Activated CD8-positive, alpha-beta memory T cell treated with anti-CD3 and anti-CD28 coated beads, Interleukin-2, amount 50 U/mL, for 48 hours (primary cell): ENCODE results near the gene ACTN2.

Experiments used
- DNase-seq: peaks from one replicate; pipeline ENCODE4 v3.0.0-alpha.2; 2020

ACTN2 gene

DNA sequence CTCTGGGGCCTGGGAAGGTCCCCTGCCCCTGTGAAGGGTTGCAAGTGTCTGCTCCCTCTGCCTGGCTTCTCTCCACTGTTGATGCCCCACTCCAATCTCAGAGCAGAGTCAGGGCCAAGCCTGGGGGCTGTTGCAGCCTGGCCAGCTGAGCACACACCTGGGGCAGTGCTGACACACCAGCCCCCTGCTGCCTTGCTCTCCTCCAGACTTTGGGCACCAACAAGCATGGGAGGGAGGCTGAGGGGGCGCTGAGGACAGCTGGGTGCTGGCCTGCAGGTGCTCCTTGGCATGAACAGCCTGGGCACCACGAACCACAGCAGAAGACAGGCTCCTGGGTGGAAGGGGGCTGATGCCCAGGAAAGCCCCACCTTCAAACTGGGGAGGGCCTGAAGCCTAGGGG lies 99.2 kb downstream of the ACTN2 start:
- no peak for DNase-seq

DNA sequence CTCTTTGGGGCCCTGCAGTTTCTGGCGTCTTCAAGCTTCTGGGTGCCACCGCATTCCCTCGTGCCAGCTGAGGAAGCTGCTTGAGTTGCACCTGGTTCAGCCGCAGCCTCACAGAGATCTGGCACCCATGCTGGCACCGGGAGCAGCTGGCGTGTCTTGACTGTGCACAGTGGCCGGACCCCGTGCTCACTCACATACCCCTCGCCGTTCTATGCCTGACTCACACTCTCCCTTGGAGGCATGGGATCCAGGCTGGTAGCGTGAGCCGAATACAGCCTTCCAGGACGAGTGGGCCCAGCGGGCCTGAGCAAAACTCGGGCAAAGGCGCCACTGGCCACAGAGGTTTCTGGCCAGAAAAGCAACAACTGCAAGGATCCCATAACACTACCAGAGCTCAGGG lies 100.2 kb downstream of the ACTN2 start:
- no peak for DNase-seq

DNA sequence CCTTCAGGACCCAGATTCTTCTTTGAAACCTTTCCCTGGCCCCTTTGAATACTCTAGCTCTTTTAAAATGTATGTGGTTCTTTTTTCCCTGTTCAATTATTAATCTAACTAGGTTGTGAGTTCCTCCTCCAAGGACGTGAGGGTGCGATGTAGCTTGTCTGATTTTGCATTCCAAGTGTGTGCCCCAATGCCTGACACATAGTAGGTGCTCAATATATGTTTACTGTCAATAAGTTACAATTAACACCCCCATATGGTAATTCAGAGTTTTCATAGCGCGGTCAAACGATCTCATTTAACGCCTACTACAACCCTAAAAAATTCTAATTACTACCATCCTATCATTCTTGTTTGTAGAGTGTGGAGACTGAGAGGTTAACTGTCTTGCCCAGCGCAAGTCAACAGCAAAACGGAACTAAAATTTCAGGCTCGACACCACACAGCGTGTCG lies 108.3 kb downstream of the ACTN2 start:
- DNase-seq, result no peak

DNA sequence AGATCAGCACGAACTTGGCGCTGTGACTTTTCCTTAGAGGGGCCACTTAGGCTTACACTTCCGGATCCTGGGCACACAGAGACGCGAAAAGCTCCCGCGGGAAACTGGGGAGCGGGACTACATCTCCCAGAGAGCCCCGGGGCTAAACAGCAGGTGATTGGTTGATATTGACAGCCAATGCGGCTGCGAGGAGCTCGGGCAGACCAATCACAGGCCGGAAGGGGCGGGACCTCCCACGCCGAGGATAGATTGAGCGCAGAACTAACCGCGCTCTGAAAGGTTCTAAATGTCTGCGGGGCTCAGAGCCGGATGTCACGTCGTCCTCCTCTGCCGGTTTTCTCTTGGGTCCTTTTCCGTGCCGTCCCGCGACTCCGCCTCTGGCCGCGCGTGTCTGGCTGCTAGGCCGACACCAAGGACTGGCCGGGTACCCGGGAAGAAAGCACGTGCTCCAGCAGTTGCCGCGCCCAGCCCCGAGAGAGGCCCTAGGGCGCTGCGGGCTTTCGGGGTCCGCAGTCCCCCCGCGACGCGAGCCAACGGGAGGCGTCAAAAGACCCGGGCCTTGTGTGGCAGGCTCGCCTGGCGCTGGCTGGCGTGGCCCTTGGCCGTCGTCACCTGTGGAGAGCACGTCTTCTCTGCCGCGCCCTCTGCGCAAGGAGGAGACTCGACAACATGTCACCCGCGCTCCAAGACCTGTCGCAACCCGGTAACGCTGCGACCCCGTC lies 108.9 kb downstream of the ACTN2 start, which contains the start of gene MTR:
TSS of gene MTR (plus strand) at position 258 of the 722 bp plus-strand sequence. CDS start at position 670, 412 bp downstream.
- DNase-seq, result peak; percentile 94

DNA sequence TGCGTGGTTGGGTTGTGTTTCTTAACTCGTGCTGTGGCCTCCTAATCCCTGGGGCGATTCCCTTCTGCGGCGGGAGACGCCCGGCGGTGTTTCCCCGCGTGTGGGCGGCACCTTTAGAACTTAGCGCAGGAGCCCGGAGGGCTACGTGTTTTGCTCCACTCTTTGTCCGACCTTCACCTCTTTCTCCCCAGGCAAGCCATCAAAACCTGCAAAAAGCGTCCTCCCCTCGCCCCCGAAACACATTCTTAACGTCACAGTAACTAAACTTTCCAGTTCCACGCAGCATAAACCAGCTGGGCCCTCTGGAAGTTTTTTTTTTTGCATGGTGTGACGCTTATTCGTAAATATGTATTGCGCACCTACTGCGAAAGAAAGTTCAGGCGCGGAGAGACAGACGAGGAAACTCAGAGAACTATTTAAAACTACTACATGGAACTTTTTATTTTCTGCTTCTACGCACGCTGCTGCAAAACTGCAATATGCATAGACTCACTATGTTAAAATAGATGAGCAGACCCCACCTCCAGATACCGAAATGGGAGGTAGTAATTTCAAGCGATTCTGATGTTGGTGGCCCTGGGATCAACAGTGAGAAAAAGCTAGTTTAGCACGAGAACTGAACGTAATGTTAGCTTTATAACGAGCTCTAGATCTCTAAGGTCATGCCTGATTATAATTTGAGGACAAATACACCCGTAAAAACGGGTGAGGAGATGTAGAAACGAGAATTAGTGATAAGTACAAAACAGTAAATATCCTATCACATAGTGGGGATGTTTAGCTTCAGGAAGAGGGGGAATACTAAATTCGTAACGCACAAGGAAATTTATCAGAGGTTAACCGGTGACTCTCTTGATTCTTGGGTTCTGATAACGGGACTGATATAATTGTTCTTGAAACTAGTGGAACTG lies 109.7 kb downstream of the ACTN2 start:
- DNase-seq, result peak; percentile 84

DNA sequence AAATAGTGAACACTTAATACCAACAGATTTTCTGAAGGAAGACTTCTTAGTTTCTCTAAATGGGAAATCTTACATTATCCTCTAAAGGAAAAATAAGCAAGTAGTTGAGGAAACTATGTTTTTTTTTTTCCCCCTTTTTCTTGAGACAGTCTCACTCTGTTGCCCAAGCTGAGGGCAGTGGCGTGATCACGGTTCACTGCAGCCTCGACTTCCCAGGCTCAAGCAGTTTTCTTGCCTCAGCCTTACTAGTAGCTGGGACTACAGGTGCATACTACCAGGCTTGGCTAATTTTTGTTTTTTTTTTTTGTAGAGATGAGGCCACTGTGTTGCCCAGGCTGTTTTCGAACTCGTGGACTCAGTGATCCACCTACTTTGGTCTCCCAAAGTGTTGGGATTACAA lies 112.7 kb downstream of the ACTN2 start:
- DNase-seq, result no peak

DNA sequence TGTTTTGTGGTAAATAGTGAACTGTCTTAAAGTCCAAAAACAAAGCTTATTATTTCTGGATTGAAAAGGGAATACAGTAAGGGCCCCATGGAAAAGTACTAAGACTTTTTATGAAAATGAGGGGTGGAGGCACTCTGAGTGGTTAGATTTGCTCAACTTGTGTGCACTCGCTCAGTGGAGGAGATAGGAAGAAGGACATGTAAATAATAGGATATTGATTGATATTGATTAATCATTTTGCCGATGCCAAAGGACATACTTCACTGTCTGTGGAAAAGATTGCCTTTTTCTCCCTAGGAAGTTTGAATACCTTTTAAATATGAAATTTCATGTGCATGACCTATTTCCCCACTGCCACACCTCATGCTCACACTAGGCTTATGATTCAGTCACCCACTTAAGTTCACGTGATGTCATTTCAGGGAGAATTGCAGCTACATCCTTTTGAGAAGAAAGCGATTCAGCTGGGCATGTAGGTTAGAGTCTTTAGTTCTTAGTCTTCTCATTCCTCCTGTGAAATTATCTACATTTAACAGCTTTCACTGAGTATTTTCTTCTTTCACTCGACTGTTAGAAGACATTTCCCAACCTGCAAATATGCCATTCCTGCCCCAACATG lies 113.8 kb downstream of the ACTN2 start:
- DNase-seq, result no peak

DNA sequence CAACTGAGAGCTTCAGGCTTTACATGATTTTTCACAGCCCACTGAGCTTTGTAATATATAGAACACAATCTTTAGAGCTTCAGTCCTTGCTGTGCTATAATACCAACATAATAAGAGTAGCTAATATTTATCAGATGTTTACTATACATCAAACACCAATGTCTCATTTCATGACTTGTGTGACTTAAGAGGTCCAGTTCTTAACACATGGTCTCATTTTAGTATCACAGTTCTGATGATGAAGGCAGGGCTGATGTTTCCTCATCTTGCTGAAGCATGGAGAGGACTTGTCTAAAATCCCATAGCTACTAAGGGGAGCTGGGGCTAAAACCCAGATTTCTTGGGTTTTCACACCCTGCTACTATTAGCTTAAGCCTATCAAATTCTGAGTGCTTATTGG lies 114.3 kb downstream of the ACTN2 start:
- DNase-seq, result no peak

DNA sequence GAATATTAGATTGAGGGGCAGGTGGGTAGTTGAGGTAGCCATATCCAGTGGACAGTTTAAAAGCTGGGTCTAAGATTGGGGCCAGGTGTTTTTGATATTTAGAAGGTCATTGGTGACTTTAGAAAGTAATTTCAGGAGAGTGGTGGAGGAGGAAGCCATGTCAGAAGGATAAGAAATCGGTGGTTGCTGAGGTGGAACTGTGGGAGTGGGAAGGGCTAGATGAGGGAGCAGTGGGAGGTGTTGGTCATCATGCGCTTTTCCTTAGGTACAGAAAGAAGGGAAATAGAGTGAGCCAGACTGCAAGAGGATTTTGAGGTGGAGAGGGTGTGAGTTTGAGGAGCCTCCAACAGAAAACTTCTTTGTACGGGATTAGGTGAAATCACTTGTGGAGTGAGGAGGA lies 116.0 kb downstream of the ACTN2 start:
- no peak for DNase-seq

DNA sequence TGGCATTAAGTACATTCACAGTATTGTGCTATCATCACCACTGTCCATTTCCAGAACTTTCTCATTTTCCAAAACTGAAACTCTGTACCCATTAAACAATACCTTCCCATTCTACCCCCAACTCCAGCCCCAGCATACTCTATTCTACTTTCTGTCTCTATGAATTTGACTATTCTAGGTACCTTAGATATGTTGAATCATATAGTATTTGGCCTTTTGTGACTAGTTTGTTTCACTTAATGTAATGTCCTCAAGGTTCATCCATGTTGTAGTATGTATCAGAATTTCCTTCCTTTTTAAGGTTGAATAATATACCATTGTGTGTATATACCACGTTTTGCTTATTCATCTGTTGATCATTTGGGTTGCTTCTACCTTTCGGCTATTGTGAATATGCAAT lies 120.3 kb downstream of the ACTN2 start:
- no peak for DNase-seq

DNA sequence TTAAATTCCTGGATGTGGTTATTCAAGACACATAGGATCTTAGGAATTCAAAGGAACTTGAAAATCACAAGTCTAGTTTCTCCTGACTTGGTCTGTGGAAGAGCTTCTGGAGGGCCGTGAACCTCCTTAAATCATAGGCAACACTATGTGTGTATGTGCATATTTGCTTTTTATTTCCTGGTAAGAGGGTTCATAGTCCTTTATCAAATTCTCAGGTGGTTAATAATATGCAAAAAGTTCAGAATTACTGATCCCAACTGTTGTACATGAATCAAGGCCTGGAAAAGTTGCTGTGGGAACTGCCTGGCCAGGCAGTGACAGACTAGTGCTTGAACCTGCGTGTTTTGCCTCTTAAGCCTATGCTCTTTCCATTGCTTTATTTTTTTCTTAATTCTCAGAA lies 121.7 kb downstream of the ACTN2 start:
- no peak for DNase-seq

DNA sequence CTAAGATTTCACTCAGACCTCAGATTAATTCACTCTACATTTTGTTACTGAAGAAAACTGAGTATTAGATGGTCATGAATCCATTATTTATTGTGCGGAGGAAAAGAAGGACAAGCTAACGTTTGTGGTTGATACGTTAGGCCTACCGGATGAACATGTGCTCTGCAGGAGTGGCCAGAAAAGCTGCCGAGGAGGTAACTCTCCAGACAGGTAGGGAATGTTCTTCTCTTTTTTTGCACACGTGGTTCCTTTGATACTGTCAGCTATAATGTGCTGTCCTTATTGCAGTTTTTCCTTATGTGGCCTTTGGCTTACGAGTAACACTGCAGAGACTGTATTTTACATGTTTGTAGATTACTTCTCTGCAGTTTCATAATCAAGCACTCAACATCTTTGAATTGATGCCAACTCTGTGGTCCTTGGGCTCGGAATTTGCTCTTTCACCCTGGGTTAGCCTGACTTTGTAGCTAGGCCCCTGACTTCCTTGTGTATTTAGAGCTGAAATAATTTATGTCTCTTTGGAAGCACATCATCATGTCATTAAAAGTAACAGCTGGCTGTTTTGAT lies 122.3 kb downstream of the ACTN2 start:
- no peak for DNase-seq

DNA sequence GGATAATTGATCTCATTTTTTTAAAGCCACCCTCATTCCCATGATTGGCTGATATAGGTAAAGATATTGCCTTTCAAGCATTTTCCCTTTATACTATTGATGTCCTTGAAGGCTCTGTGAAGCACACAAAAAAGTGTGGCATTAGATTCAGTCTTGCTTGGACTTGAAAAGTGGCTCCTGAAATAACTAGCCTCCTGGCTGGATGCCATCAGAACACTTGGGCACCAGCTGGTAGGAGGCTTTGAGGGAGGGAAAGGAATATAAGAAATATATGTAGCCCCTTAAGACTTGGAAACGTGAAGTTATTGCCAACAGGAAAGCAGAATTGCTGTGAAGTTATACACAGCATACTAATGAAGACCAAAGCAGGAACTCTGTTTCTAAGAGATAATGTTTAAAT lies 122.8 kb downstream of the ACTN2 start:
- DNase-seq, result no peak

DNA sequence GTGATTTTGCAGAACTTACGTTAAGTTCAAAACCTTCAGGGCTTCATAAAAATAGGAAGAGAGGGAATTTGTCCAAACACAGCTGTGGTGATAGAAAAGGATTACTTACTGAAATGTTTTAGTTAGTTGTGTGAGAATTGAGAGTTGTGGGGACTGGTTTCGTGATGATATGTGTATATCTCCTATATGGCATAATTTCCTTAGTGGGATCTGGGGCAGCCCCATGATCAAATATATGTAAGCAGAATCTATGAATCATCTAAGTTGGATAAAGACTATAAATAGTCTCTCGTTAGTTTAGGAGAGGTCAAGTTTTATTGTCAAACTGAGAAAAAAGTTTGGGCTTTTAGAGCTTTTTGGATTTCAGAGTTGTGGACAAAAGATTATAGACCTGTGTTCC lies 123.7 kb downstream of the ACTN2 start:
- DNase-seq, result no peak

DNA sequence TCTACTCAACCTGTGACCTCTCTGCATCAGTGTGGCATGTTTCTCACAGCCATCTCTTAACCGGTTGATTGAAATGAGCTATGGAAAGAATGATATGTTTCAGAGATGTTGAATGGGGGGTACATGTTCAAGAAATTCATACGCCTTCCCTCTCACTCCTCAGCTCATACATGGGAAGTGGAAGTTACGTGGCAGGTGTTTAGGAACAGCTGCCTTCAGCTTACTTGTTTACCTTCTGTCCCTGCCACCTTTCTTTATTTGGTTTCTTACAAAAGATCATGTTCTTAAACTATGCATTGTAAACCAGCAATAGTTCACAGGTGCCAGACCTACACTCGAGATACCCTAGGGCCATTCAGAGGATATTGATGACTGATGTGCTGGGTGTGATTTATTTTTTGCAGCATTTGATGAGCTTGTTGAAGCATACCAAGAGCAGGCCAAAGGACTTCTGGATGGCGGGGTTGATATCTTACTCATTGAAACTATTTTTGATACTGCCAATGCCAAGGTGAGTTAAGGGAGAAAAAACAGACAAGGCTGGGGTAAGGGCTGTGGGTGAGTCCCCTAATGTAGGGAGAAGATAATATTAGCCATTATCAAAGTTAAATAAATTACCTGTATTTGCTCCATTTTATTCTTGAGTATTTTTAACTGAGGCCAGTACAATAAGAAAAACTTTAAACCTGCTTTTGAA lies 126.2 kb downstream of the ACTN2 start:
- no peak for DNase-seq
